HEK293 (cell line): ENCODE measurements around the gene PTGR1.

Experiments used
- CTCF ChIA-PET: fragments of 350-600 bp; formaldehyde crosslinking; extraction: SDS; loops from one replicate; lab custom pipeline; 2021; ENCODE audit warnings: antibody characterized with exemption; lab: Yijun Ruan, JAX
- POLR2A ChIA-PET: fragments of 300-600 bp; formaldehyde crosslinking; extraction: SDS; loops from one replicate; lab custom pipeline; 2020; ENCODE audit warnings: antibody characterized with exemption, inconsistent platforms; lab: Yijun Ruan, JAX
- H3K27ac ChIP-seq: fragments of 200-500 bp; sonication (Bioruptor generic); 2 replicates; pipeline ENCODE4 v1.5.1; 2014; ENCODE audit warnings: low read depth, low read length, control low read depth, inconsistent platforms; ENCODE audit errors: extremely low read depth
- H3K36me3 ChIP-seq, 2 experiments: fragments of 200-500 bp in 1 of 2; sonication (Bioruptor generic) in 1 of 2; 1 replicate in 1 of 2; 2 replicates in 1 of 2; pipeline ENCODE4 v1.5.1; 2014 to 2017; ENCODE audit warnings: inconsistent platforms in 2 of 2, low read length in 2 of 2; ENCODE audit not compliant: control insufficient read depth in 2 of 2, insufficient read depth in 1 of 2
- H3K4me1 ChIP-seq: fragments of 200-500 bp; sonication (Bioruptor generic); 2 replicates; pipeline ENCODE4 v1.5.1; 2014; ENCODE audit warnings: mild to moderate bottlenecking, low read length, inconsistent platforms; ENCODE audit not compliant: control insufficient read depth, insufficient read depth
- H3K4me3 ChIP-seq: 2 replicates; pipeline ENCODE4 v1.5.1; 2011; ENCODE audit warnings: low read depth, mild to moderate bottlenecking, control low read depth, low read length, moderate library complexity
- H3K9me3 ChIP-seq: fragments of 200-500 bp; sonication (Bioruptor generic); 2 replicates; pipeline ENCODE4 v1.5.1; 2014; ENCODE audit warnings: low read depth, low read length, inconsistent platforms; ENCODE audit not compliant: control insufficient read depth, insufficient read depth
- BCL11B ChIP-seq: fragments of 450-650 bp; formaldehyde crosslinking; IDR thresholded peaks from 2 replicates; pipeline ENCODE4 v1.5.1; 2016; ENCODE audit warnings: low read depth, missing biosample characterization, missing genetic modification characterization
- GLI4 ChIP-seq: fragments of 450-650 bp; formaldehyde crosslinking; IDR thresholded peaks from 2 replicates; pipeline ENCODE4 v1.5.1; 2016; ENCODE audit warnings: missing biosample characterization, missing genetic modification characterization
- HOXC10 ChIP-seq: sonication (generic); formaldehyde crosslinking; IDR thresholded peaks from 2 replicates; pipeline ENCODE4 v1.8.1; 2023; ENCODE audit warnings: mild to moderate bottlenecking, missing genetic modification reagents
- HOXD13 ChIP-seq: sonication (generic); formaldehyde crosslinking; IDR thresholded peaks from 2 replicates; pipeline ENCODE4 v1.8.0; 2022; ENCODE audit warnings: missing genetic modification reagents, borderline replicate concordance
- KLF10 ChIP-seq: fragments of 450-650 bp; IDR thresholded peaks from 2 replicates; pipeline ENCODE4 v1.5.1; 2018; ENCODE audit warnings: missing biosample characterization, mild to moderate bottlenecking, missing genetic modification characterization
- SCRT1 ChIP-seq: fragments of 450-650 bp; formaldehyde crosslinking; IDR thresholded peaks from 2 replicates; pipeline ENCODE4 v1.5.1; 2016; ENCODE audit warnings: missing biosample characterization, missing genetic modification characterization, borderline replicate concordance
- TCF7L2 ChIP-seq: IDR thresholded peaks from 2 replicates; pipeline ENCODE4 v1.6.1; 2011; ENCODE audit warnings: low read depth, mild to moderate bottlenecking, inconsistent platforms, low read length, moderate library complexity, borderline replicate concordance
- WT1 ChIP-seq: fragments of 450-650 bp; formaldehyde crosslinking; IDR thresholded peaks from 2 replicates; pipeline ENCODE4 v1.5.1; 2016; ENCODE audit warnings: missing biosample characterization, missing genetic modification characterization
- ZBTB7A ChIP-seq: fragments of 450-650 bp; formaldehyde crosslinking; IDR thresholded peaks from 2 replicates; pipeline ENCODE4 v1.5.1; 2016; ENCODE audit warnings: low read depth, missing biosample characterization, missing genetic modification characterization
- ZEB2 ChIP-seq: fragments of 450-650 bp; formaldehyde crosslinking; IDR thresholded peaks from 2 replicates; pipeline ENCODE4 v1.5.1; 2016; ENCODE audit warnings: missing biosample characterization, missing genetic modification characterization
- ZNF138 ChIP-seq: fragments of 450-650 bp; formaldehyde crosslinking; IDR thresholded peaks from 2 replicates; pipeline ENCODE4 v1.5.1; 2016; ENCODE audit warnings: missing biosample characterization, missing genetic modification characterization, borderline replicate concordance
- ZNF211 ChIP-seq: fragments of 450-650 bp; formaldehyde crosslinking; IDR thresholded peaks from 2 replicates; pipeline ENCODE4 v1.5.1; 2016; ENCODE audit warnings: low read depth, missing biosample characterization, missing genetic modification characterization
- ZNF324 ChIP-seq: fragments of 450-650 bp; formaldehyde crosslinking; IDR thresholded peaks from 2 replicates; pipeline ENCODE4 v1.5.1; 2016; ENCODE audit warnings: missing biosample characterization, missing genetic modification characterization
- ZNF37A ChIP-seq: fragments of 450-650 bp; IDR thresholded peaks from 2 replicates; pipeline ENCODE4 v1.5.1; 2018; ENCODE audit warnings: missing biosample characterization, missing genetic modification characterization
- ZNF510 ChIP-seq: fragments of 450-650 bp; formaldehyde crosslinking; IDR thresholded peaks from 2 replicates; pipeline ENCODE4 v1.5.1; 2018; ENCODE audit warnings: mild to moderate bottlenecking, missing genetic modification characterization, missing biosample characterization; ENCODE audit not compliant: insufficient replicate concordance
- ZNF529 ChIP-seq: fragments of 450-650 bp; formaldehyde crosslinking; IDR thresholded peaks from 2 replicates; pipeline ENCODE4 v1.5.1; 2017; ENCODE audit warnings: missing genetic modification characterization, missing biosample characterization; ENCODE audit not compliant: insufficient replicate concordance
- ZNF660 ChIP-seq: fragments of 450-650 bp; IDR thresholded peaks from 2 replicates; pipeline ENCODE4 v1.5.1; 2018; ENCODE audit warnings: missing biosample characterization, mild to moderate bottlenecking, missing genetic modification characterization
- ZSCAN16 ChIP-seq: fragments of 450-650 bp; formaldehyde crosslinking; IDR thresholded peaks from 2 replicates; pipeline ENCODE4 v1.5.1; 2016; ENCODE audit warnings: missing biosample characterization, missing genetic modification characterization
- TF ChIP-seq, protein P1 (sequence below): fragments of 450-650 bp; formaldehyde crosslinking; IDR thresholded peaks from 2 replicates; pipeline ENCODE4 v1.5.1; 2016; ENCODE audit warnings: missing biosample characterization, missing genetic modification characterization
- TF ChIP-seq, protein P2 (sequence below): fragments of 450-650 bp; formaldehyde crosslinking; IDR thresholded peaks from 2 replicates; pipeline ENCODE4 v1.5.1; 2017; ENCODE audit warnings: missing biosample characterization, missing genetic modification characterization
- TF ChIP-seq, protein P3 (sequence below): fragments of 450-650 bp; formaldehyde crosslinking; IDR thresholded peaks from 2 replicates; pipeline ENCODE4 v1.5.1; 2016; ENCODE audit warnings: missing biosample characterization, missing genetic modification characterization
- TF ChIP-seq, protein P4 (sequence below): fragments of 450-650 bp; formaldehyde crosslinking; IDR thresholded peaks from 2 replicates; pipeline ENCODE4 v1.5.1; 2016; ENCODE audit warnings: missing biosample characterization, missing genetic modification characterization
- TF ChIP-seq, protein P5 (sequence below): IDR thresholded peaks from 2 replicates; pipeline ENCODE4 v1.6.1; 2011; ENCODE audit warnings: mild to moderate bottlenecking, low read depth, low read length, borderline replicate concordance
- TF ChIP-seq, protein P6 (sequence below): fragments of 450-650 bp; formaldehyde crosslinking; IDR thresholded peaks from 2 replicates; pipeline ENCODE4 v1.5.1; 2016; ENCODE audit warnings: missing biosample characterization, missing genetic modification characterization
- TF ChIP-seq, protein P7 (sequence below): fragments of 450-650 bp; formaldehyde crosslinking; IDR thresholded peaks from 2 replicates; pipeline ENCODE4 v1.5.1; 2017; ENCODE audit warnings: missing biosample characterization, missing genetic modification characterization
- TF ChIP-seq, protein P8 (sequence below): fragments of 450-650 bp; formaldehyde crosslinking; IDR thresholded peaks from 2 replicates; pipeline ENCODE4 v1.5.1; 2016; ENCODE audit warnings: missing biosample characterization, missing genetic modification characterization

The PTGR1 gene

DNA sequence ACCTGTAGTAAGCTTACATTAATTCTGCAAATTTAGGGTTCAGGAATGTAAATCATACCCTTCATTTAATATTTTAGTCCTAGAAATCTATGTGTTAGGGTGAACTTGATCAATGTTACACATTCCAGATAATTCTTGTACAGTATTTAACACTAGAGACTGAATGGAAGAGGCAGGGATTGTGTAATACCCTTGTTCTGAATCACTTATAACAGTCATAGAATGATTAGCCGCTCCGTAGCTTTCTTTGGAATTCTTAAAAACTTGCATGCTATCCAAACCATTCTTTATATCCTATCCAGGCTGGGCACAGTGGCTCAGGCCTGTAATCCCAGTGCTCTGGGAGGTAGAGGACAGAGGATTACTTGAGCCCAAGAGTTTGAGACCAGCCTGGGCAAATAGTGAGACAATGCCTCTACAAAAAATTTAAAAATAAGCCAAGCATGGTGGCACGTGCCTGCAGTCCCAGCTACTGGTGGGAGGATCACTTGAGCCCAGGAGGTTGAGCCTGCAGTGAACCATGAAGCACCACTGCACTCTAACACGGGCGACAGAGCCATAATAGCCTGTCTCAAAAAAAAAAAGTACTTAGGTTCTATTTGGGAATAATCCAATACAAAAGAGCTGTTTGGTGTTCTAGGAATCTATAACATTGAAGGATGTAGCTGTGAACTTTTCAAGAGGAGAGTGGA lies 66.2 kb downstream of the PTGR1 start:
- POLR2A ChIA-PET, result interaction anchor here (1.1 to 1.2 kb wide), 2 partner anchors 8 to 98 kb away, joined by 3 to 5 read pairs; partner anchors contain the start of genes DNAJC25 and ZNF483

DNA sequence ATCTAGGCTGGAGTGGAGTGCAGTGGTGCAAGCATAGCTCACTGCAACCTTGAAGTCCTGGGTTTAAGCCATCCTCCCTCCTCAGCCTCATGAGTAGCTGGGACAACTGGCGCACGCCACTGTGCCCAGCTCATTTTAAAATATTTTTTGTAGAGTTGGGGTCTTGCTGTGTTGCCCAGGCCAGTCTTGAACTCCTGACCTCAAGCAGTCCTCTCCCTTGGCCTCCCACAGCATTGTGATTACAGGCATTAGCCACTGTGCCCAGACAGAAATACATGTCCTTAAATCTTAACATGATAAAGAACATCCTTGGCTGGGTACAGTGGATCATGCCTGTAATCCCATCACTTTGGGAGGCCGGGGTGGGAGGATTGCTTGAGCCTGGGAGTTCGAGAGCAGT lies 67.7 kb downstream of the PTGR1 start:
- Histone ChIP-seq H3K36me3 (peaks cover 20 to 89% of the 10 kb centered on the region in 2 experiments), H3K4me3 (no peak overlapping the region), H3K4me1 (no peaks in the 10 kb centered on the region), H3K27ac (no peak overlapping the region), H3K9me3 (no peaks in the 10 kb centered on the region)
- POLR2A ChIA-PET, result no interaction called here
- CTCF ChIA-PET, result no interaction called here
- no peak for TF ChIP-seq KLF10 (tag by site-specific recombination)
- TF ChIP-seq, protein P1, sequence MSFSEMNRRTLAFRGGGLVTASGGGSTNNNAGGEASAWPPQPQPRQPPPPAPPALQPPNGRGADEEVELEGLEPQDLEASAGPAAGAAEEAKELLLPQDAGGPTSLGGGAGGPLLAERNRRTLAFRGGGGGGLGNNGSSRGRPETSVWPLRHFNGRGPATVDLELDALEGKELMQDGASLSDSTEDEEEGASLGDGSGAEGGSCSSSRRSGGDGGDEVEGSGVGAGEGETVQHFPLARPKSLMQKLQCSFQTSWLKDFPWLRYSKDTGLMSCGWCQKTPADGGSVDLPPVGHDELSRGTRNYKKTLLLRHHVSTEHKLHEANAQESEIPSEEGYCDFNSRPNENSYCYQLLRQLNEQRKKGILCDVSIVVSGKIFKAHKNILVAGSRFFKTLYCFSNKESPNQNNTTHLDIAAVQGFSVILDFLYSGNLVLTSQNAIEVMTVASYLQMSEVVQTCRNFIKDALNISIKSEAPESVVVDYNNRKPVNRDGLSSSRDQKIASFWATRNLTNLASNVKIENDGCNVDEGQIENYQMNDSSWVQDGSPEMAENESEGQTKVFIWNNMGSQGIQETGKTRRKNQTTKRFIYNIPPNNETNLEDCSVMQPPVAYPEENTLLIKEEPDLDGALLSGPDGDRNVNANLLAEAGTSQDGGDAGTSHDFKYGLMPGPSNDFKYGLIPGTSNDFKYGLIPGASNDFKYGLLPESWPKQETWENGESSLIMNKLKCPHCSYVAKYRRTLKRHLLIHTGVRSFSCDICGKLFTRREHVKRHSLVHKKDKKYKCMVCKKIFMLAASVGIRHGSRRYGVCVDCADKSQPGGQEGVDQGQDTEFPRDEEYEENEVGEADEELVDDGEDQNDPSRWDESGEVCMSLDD (tag by site-specific recombination), result no peak
- TF ChIP-seq ZNF529 (tag by site-specific recombination), result no peak
- no peak for TF ChIP-seq SCRT1
- no peak for TF ChIP-seq ZNF660 (tag by site-specific recombination)
- no peak for TF ChIP-seq ZNF510 (tag by site-specific recombination)
- TF ChIP-seq, protein P2, sequence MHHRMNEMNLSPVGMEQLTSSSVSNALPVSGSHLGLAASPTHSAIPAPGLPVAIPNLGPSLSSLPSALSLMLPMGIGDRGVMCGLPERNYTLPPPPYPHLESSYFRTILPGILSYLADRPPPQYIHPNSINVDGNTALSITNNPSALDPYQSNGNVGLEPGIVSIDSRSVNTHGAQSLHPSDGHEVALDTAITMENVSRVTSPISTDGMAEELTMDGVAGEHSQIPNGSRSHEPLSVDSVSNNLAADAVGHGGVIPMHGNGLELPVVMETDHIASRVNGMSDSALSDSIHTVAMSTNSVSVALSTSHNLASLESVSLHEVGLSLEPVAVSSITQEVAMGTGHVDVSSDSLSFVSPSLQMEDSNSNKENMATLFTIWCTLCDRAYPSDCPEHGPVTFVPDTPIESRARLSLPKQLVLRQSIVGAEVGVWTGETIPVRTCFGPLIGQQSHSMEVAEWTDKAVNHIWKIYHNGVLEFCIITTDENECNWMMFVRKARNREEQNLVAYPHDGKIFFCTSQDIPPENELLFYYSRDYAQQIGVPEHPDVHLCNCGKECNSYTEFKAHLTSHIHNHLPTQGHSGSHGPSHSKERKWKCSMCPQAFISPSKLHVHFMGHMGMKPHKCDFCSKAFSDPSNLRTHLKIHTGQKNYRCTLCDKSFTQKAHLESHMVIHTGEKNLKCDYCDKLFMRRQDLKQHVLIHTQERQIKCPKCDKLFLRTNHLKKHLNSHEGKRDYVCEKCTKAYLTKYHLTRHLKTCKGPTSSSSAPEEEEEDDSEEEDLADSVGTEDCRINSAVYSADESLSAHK (tag by site-specific recombination), result no peak
- TF ChIP-seq, protein P3, sequence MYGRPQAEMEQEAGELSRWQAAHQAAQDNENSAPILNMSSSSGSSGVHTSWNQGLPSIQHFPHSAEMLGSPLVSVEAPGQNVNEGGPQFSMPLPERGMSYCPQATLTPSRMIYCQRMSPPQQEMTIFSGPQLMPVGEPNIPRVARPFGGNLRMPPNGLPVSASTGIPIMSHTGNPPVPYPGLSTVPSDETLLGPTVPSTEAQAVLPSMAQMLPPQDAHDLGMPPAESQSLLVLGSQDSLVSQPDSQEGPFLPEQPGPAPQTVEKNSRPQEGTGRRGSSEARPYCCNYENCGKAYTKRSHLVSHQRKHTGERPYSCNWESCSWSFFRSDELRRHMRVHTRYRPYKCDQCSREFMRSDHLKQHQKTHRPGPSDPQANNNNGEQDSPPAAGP (tag by site-specific recombination), result no peak
- TF ChIP-seq, protein P4, sequence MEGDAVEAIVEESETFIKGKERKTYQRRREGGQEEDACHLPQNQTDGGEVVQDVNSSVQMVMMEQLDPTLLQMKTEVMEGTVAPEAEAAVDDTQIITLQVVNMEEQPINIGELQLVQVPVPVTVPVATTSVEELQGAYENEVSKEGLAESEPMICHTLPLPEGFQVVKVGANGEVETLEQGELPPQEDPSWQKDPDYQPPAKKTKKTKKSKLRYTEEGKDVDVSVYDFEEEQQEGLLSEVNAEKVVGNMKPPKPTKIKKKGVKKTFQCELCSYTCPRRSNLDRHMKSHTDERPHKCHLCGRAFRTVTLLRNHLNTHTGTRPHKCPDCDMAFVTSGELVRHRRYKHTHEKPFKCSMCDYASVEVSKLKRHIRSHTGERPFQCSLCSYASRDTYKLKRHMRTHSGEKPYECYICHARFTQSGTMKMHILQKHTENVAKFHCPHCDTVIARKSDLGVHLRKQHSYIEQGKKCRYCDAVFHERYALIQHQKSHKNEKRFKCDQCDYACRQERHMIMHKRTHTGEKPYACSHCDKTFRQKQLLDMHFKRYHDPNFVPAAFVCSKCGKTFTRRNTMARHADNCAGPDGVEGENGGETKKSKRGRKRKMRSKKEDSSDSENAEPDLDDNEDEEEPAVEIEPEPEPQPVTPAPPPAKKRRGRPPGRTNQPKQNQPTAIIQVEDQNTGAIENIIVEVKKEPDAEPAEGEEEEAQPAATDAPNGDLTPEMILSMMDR, result no peak
- no peak for TF ChIP-seq ZBTB7A (tag by site-specific recombination)
- no peak for TF ChIP-seq WT1 (tag by site-specific recombination)

More for the DNA sequence above, 66.2 kb downstream of the PTGR1 start:
- Histone ChIP-seq H3K4me3 (no peak overlapping the region), H3K27ac (no peak overlapping the region), H3K9me3 (no peaks in the 10 kb centered on the region), H3K36me3 (peaks cover 28 to 91% of the 10 kb centered on the region in 2 experiments), H3K4me1 (no peaks in the 10 kb centered on the region)
- CTCF ChIA-PET, result interaction anchor here (0.6 kb wide), 1 partner anchor 65 kb away, joined by 4 read pairs; no protein-coding TSS in a partner anchor
- TF ChIP-seq ZNF211 (tag by site-specific recombination) (no peak), TCF7L2 (no peak), ZNF138 (tag by site-specific recombination) (no peak), ZSCAN16 (tag by site-specific recombination) (no peak), BCL11B (tag by site-specific recombination) (no peak), ZNF324 (tag by site-specific recombination) (no peak), ZNF37A (tag by site-specific recombination) (no peak), HOXC10 (CRISPR knock-in tag) (no peak), GLI4 (tag by site-specific recombination) (no peak), HOXD13 (CRISPR knock-in tag) (no peak), ZEB2 (tag by site-specific recombination) (no peak)
- TF ChIP-seq, protein P5, sequence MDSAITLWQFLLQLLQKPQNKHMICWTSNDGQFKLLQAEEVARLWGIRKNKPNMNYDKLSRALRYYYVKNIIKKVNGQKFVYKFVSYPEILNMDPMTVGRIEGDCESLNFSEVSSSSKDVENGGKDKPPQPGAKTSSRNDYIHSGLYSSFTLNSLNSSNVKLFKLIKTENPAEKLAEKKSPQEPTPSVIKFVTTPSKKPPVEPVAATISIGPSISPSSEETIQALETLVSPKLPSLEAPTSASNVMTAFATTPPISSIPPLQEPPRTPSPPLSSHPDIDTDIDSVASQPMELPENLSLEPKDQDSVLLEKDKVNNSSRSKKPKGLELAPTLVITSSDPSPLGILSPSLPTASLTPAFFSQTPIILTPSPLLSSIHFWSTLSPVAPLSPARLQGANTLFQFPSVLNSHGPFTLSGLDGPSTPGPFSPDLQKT, result no peak
- TF ChIP-seq, protein P6, sequence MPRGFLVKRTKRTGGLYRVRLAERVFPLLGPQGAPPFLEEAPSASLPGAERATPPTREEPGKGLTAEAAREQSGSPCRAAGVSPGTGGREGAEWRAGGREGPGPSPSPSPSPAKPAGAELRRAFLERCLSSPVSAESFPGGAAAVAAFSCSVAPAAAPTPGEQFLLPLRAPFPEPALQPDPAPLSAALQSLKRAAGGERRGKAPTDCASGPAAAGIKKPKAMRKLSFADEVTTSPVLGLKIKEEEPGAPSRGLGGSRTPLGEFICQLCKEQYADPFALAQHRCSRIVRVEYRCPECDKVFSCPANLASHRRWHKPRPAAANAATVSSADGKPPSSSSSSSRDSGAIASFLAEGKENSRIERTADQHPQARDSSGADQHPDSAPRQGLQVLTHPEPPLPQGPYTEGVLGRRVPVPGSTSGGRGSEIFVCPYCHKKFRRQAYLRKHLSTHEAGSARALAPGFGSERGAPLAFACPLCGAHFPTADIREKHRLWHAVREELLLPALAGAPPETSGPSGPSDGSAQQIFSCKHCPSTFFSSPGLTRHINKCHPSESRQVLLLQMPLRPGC (tag by site-specific recombination), result no peak
- TF ChIP-seq, protein P7, sequence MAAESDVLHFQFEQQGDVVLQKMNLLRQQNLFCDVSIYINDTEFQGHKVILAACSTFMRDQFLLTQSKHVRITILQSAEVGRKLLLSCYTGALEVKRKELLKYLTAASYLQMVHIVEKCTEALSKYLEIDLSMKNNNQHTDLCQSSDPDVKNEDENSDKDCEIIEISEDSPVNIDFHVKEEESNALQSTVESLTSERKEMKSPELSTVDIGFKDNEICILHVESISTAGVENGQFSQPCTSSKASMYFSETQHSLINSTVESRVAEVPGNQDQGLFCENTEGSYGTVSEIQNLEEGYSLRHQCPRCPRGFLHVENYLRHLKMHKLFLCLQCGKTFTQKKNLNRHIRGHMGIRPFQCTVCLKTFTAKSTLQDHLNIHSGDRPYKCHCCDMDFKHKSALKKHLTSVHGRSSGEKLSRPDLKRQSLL (tag by site-specific recombination), result no peak
- TF ChIP-seq, protein P8, sequence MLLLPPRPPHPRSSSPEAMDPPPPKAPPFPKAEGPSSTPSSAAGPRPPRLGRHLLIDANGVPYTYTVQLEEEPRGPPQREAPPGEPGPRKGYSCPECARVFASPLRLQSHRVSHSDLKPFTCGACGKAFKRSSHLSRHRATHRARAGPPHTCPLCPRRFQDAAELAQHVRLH (tag by site-specific recombination), result no peak
